ENCODE results near the gene PAPLN.

Gene PAPLN

DNA sequence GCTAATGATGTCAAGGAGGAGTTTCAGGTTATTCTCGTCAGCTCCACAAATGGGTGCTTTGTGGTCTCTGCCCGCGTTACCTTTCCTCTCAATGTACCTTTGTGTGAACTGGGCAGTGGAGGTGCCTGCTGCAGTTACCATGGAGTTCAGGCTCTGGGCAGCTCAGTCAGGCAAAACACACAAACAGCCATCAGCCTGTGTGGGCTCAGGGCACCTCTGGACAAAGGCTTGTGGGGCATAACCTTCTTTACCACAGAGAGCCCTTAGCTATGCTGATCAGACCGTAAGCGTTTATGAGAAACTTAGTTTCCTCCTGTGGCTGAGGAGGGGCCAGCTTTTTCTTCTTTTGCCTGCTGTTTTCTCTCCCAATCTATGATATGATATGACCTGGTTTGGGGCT lies 16.7 kb upstream of the PAPLN start:
- H3K4me3 ChIP-seq (ENCODE audit: low read length), result no peak overlapping the region
- TF ChIP-seq CTCF (conservative IDR thresholded peaks at IDR 0.05; ENCODE audit: low read length), result no peak
- no peak for DNase-seq (ENCODE audit: low read depth)

- DNase-seq (ENCODE audit: low read depth), result peak; percentile 68
- H3K4me3 ChIP-seq (ENCODE audit: low read length), result no peak overlapping the region
- no peak for TF ChIP-seq CTCF (conservative IDR thresholded peaks at IDR 0.05; ENCODE audit: low read length)
These were observed 15.4 kb upstream of the PAPLN start for GRCh38 chr14:73221945-73222344.

GRCh38 chr14:73223049-73223448 lies 14.3 kb upstream of the PAPLN start:
- no peak for TF ChIP-seq CTCF (conservative IDR thresholded peaks at IDR 0.05; ENCODE audit: low read length)
- no peak overlapping the region for H3K4me3 ChIP-seq (ENCODE audit: low read length)
- peak; percentile 76 for DNase-seq (ENCODE audit: low read depth)

DNA sequence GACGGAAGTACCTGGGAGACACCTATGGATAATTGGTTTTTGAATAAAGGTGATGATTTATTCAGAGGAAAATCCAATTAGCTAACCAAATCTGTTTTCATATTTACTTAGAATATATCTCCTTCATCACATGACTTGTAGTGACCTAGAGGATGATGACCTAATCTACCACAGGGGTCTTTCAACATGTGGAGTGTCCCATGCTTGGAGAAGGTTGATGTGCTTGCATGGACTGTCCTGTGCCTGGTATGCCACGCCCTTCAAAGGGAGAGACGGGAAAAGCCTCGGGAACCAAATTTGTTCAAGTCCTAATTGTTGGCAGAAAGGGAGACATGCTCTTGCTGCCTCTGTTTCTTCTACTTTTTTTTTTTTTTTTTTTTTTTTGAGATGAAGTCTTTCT lies 11.8 kb upstream of the PAPLN start:
- DNase-seq (ENCODE audit: low read depth), result no peak
- H3K4me3 ChIP-seq (ENCODE audit: low read length), result no peak overlapping the region
- TF ChIP-seq CTCF (conservative IDR thresholded peaks at IDR 0.05; ENCODE audit: low read length), result no peak

- DNase-seq (ENCODE audit: low read depth), result peak; percentile 79
- H3K4me3 ChIP-seq (ENCODE audit: low read length), result no peak overlapping the region
- TF ChIP-seq CTCF (conservative IDR thresholded peaks at IDR 0.05; ENCODE audit: low read length), result no peak
These were observed 9.2 kb upstream of the PAPLN start for GRCh38 chr14:73227812-73228781.

GRCh38 chr14:73230051-73230450 lies 7.3 kb upstream of the PAPLN start:
- no peak for TF ChIP-seq CTCF (conservative IDR thresholded peaks at IDR 0.05; ENCODE audit: low read length)
- no peak for DNase-seq (ENCODE audit: low read depth)
- H3K4me3 ChIP-seq (ENCODE audit: low read length), result no peak overlapping the region
